Measurements from ENCODE around the gene PERCC1.

Gene PERCC1

GRCh38 chr16:1430759-1431496 lies at the start of gene PERCC1:
PERCC1 (plus strand) TSS chr16:1431078; CDS start chr16:1432594, 1,516 bp downstream.
- DNase-seq: no peak

GRCh38 chr16:1381612-1382406 lies 49.1 kb upstream of the PERCC1 start:
- DNase-seq: no peak

GRCh38 chr16:1383556-1383955 lies 47.3 kb upstream of the PERCC1 start:
- no peak for DNase-seq

GRCh38 chr16:1385232-1385631 lies 45.6 kb upstream of the PERCC1 start:
- DNase-seq: no peak

- no peak for DNase-seq
Measured at GRCh38 chr16:1387331-1387730, 43.5 kb upstream of the PERCC1 start.

GRCh38 chr16:1389762-1390161 lies 41.1 kb upstream of the PERCC1 start:
- no peak for DNase-seq

- no peak for DNase-seq
Measured at GRCh38 chr16:1390239-1390779, 40.6 kb upstream of the PERCC1 start.

- no peak for DNase-seq
Measured at GRCh38 chr16:1392826-1393225, 38.1 kb upstream of the PERCC1 start.

GRCh38 chr16:1393613-1394176 lies 37.2 kb upstream of the PERCC1 start:
- DNase-seq: no peak

GRCh38 chr16:1394367-1394951 lies 36.4 kb upstream of the PERCC1 start:
- DNase-seq: no peak

GRCh38 chr16:1395444-1396031 lies 35.3 kb upstream of the PERCC1 start:
- no peak for DNase-seq

- DNase-seq: no peak
Measured at GRCh38 chr16:1397779-1398178, 33.1 kb upstream of the PERCC1 start.

- no peak for DNase-seq
Measured at GRCh38 chr16:1398351-1398750, 32.5 kb upstream of the PERCC1 start.

GRCh38 chr16:1398826-1399581 lies 31.9 kb upstream of the PERCC1 start:
- DNase-seq: no peak

GRCh38 chr16:1401061-1401757 lies 29.7 kb upstream of the PERCC1 start:
- no peak for DNase-seq

- no peak for DNase-seq
Measured at GRCh38 chr16:1401758-1402154, 29.1 kb upstream of the PERCC1 start.

GRCh38 chr16:1403036-1403435 lies 27.8 kb upstream of the PERCC1 start:
- no peak for DNase-seq

GRCh38 chr16:1403733-1404132 lies 27.1 kb upstream of the PERCC1 start:
- DNase-seq: no peak

GRCh38 chr16:1407753-1408152 lies 23.1 kb upstream of the PERCC1 start:
- DNase-seq: no peak

- DNase-seq: peak; percentile 50
Measured at GRCh38 chr16:1408171-1408837, 22.6 kb upstream of the PERCC1 start.

GRCh38 chr16:1412847-1413246 lies 18.0 kb upstream of the PERCC1 start:
- no peak for DNase-seq
